NCI-H226 (cell line): ENCODE data around the gene CCDC68.
"Not testable (repeated sequence)": the region's sequence is repeated elsewhere in the genome, so short reads cannot be mapped to it uniquely, and the experiment has no call there.

Experiments used
- DNase-seq: peaks from one replicate; pipeline ENCODE4 v3.0.0-alpha.2; 2015

The CCDC68 gene

GRCh38 chr18:54871231-54871630 is 88.0 kb downstream of the CCDC68 start:
- DNase-seq = peak; percentile 7

DNA sequence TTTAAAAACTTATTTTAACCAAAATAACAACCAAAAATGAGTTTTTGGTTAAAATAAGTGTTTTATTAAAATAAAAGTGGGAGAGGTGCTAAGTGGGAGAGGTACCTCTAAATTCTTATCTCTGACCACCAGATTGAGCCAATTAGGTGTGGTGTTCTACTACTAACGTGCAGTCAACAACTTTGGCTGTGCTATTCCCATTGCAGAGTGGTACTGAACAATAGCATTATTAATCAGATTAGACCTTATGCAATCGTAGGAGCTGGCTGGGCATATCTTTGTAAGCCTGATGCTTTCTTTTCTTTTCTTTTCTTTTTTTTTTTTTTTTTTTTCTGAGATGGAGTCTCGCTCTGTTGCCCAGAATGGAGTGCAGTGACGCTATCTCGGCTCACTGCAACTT is 92.1 kb downstream of the CCDC68 start:
- no peak for DNase-seq

DNA sequence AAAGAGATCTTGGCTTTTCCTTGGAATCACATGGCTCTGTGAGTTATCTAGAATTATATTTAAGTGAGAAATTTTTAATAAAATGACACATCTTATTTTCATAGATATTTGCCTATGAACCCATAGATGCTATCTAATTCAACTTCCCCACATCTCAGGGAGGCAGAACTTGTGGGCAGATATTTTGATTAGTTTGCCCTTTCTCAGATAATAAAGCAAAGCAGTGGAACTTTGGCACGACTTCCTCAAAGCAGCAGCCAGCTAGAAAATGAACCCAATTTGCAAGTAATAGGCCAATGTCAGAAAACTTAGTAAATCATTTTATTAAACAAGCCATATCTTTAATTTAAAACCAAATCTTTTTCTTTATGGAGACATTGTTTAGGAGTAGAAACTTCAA is 98.3 kb downstream of the CCDC68 start:
- DNase-seq = no peak

- no peak for DNase-seq
Observed at GRCh38 chr18:54859667-54860421, 99.4 kb downstream of the CCDC68 start.

DNA sequence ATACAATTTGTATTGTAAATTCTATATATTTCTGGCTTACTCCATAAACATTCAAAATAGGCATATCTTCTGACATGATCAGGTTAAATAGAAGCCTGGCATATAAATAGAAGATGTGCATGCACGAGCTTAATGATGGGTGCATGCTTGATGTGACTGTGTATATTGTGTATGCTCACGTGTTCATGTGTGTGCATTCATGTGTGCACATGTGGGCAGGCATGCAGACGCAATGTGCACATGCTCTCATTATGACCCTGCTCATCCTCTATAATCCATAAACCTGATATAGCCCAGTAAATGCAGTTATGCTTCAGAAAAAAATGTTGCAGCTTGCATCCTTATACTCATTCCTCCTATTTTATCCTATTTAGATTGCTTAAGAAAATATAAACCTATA is 101.8 kb downstream of the CCDC68 start:
- no peak for DNase-seq

DNA sequence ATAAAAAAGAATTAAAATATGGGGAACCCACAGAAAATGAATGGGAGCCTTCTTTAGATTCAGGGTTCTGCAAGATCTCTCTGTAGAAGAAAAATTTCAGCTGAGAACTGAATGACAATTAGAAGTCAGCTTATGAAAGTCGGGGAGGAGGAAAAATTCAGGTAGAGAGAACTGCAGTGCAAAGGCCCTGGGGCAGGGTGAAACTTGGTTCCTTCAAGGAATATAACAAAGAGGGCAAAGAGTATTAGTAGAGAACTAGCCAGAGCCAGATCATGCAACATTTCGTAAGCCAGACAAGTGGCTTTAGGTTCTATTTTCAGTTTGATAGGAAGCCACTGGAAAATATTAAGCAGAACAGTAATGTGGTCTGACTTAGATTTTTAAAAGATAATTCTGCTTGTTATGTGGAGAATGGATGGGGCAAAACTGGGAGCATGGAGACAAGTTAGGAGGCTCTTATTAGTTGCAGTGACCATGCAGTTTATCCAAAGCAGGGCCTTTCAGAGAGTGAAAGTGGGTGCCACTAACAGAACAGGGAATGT is 103.1 kb downstream of the CCDC68 start:
- DNase-seq = no peak

DNA sequence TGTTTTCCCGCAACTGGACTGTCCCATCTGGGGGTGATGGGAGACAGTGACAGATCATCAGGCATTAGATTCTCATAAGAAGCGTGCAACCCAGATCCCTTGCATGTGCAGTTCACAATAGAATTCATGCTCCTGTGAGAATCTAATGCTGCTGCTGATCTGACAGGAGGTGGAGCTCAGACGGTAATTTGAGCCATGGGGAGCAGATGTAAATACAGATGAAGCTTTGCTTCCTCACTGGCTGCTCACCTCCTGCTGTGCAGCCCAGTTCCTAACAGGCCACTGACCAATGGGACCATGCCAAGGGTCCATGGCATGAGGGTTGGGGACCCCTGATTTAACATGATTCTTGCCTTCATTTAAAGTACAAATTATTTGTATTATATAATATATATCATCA is 104.2 kb downstream of the CCDC68 start:
- not testable (repeated sequence) for DNase-seq

GRCh38 chr18:54852780-54853675 is 106.2 kb downstream of the CCDC68 start:
- no peak for DNase-seq
